ENCODE measurements around the gene CERS6. TPM values are rescaled to one million over a fixed set of nuclear protein-coding genes. Genes with fewer than 3 reads are reported as not detected.

CERS6 gene
- total RNA-seq, 2 donors from 2014 or later = 7.7 to 21.5 TPM

DNA sequence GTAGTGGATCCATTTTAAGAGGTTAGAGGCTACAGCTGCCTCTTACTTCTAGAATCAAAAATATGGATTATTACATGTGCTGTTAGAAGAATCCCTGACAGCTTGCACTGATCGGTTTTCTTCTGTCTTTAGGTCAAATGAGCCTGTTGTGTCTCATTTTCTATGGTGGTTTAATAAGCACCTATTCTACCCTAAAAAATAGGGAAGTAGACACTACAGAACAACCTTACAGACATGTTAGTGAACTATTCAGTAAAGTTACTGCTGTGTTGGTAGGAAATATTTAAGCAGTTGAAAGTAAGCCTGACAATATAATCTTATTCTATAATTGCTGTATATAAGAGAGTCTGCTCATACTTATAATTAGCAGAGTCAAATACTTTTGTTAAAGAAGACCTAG is 177.8 kb downstream of the CERS6 start:
- Mint-ChIP-seq H3K27ac (no peak overlapping the region), H3K4me1 (no peaks in the 10 kb centered on the region), H3K27me3 (no peaks in the 10 kb centered on the region), H3K4me3 (no peak overlapping the region), H3K36me3 (ENCODE audit: low read depth) (no peaks in the 10 kb centered on the region), H3K9me3 (no peaks in the 10 kb centered on the region)
- no peak for ATAC-seq (replicated peaks)

DNA sequence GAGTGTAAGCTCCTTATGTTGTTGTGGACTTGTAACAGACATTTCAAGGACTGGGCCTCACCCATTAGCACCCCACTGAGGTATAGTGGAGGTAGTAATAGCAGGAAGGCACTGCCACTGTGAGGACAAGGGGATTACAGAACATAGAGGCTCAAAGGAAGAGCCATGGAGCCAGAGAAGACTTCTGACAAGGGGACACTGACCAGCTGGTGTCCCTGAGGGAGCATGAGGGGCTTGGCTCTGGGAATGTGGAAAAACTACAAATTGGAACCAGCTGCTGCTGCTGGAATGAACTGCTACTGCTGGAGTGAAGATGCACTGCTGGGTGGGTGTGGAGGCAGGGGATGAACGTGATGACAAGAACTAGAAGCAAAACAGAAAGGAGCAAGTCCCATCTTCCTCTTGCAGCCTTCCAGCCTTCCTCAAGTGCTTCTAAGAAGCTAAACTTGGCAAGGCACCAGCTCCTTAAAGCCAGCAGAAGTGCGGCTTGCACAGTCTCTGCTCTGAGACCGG is 179.0 kb downstream of the CERS6 start:
- no peak for ATAC-seq (replicated peaks)
- H3K27me3 Mint-ChIP-seq = no peaks in the 10 kb centered on the region
- H3K27ac Mint-ChIP-seq = no peak overlapping the region
- H3K36me3 Mint-ChIP-seq (ENCODE audit: low read depth) = no peaks in the 10 kb centered on the region
- H3K4me3 Mint-ChIP-seq = no peak overlapping the region
- H3K9me3 Mint-ChIP-seq = no peaks in the 10 kb centered on the region
- no peaks in the 10 kb centered on the region for H3K4me1 Mint-ChIP-seq

DNA sequence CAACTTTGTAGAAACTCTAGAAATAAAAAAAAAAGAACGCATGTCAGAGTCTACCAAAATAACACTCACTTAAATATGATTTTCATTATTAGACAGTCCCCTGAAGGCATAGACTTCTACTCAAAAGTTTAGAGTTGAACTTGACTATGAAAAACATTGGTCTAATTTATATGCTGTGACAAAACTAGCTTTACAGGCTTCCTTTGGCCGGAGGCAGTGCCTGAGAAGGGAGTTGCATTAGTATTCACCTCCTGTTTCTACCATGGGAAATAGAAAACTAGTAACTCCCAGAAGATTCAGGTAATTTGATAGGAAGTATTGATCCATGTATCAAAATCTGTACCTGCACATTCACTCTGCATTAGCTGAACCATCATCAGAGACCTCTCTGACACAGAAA is 182.9 kb downstream of the CERS6 start:
- ATAC-seq (replicated peaks) = no peak
- Mint-ChIP-seq H3K4me1 (no peaks in the 10 kb centered on the region), H3K4me3 (no peak overlapping the region), H3K9me3 (no peaks in the 10 kb centered on the region), H3K27me3 (no peaks in the 10 kb centered on the region), H3K27ac (no peak overlapping the region), H3K36me3 (ENCODE audit: low read depth) (no peaks in the 10 kb centered on the region)

DNA sequence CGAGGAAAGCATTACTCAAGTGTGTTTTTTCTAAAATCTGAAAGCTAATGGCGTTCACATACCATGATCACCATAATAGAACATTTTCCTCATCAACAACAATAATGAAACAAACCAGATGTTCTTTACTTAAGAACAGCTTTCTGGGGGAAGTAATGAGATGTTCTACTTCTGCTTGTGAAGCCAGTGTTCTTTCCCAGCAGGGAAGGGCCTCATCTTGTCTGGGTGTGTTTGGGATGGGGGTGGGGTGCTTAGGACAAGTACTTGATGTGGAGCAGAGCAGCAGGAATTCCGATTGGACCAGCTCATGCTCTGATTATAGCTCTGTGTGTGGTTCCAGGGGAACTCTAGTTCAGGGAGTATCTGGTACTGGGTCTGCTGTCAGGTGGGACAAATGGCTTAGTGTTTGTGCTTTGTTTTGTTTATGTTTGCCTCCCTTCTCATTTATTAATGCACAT is 183.4 kb downstream of the CERS6 start:
- Mint-ChIP-seq H3K9me3 (no peaks in the 10 kb centered on the region), H3K4me3 (no peak overlapping the region), H3K27ac (no peak overlapping the region), H3K4me1 (no peaks in the 10 kb centered on the region), H3K36me3 (ENCODE audit: low read depth) (no peaks in the 10 kb centered on the region), H3K27me3 (no peaks in the 10 kb centered on the region)
- ATAC-seq (replicated peaks) = no peak

GRCh38 chr2:168640039-168640438 is 184.0 kb downstream of the CERS6 start:
- Mint-ChIP-seq H3K27ac (no peak overlapping the region), H3K4me1 (no peaks in the 10 kb centered on the region), H3K9me3 (no peaks in the 10 kb centered on the region), H3K4me3 (no peak overlapping the region), H3K27me3 (no peaks in the 10 kb centered on the region), H3K36me3 (ENCODE audit: low read depth) (no peaks in the 10 kb centered on the region)
- ATAC-seq (replicated peaks) = no peak

DNA sequence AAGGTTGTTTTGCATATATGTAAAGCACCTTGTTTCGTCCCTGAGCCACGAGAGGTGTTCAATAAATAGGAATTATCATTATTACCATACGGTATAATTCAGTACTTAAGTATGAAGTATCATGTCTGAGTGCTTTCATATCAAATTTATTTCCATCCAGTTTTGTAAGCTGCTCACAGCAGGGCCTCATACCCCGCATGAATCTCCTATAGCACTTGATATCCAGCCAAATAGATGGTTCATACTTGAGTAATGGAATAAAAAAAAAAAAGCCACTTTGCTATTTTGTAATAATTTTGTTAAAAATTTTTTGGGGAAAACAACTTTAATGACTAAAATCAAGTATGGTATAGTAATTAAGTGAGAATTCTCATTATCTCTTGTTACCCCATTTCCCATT is 185.6 kb downstream of the CERS6 start:
- H3K27ac Mint-ChIP-seq = no peak overlapping the region
- no peak overlapping the region for H3K4me3 Mint-ChIP-seq
- no peaks in the 10 kb centered on the region for H3K4me1 Mint-ChIP-seq
- no peaks in the 10 kb centered on the region for H3K9me3 Mint-ChIP-seq
- no peaks in the 10 kb centered on the region for H3K27me3 Mint-ChIP-seq
- H3K36me3 Mint-ChIP-seq (ENCODE audit: low read depth) = no peaks in the 10 kb centered on the region
- ATAC-seq (replicated peaks) = no peak

DNA sequence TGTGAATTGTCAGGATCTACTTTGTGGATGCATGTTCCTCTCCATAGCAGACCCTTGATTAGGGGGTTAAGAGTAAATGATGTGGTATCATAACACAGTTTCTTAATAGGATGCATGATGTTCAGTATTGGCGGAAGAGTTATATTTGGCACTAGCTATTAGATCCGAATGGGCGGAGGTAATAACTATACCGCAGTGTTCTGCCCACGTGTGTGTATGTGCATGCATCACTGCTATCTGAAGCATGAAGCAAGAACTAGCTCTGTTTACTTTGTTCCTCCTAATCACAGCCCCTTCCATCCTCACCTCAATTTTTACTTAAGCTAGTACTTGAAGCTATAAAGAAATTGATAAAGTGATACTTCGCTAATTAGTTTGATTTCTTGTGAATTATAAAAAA is 186.8 kb downstream of the CERS6 start:
- no peaks in the 10 kb centered on the region for H3K27me3 Mint-ChIP-seq
- no peaks in the 10 kb centered on the region for H3K4me1 Mint-ChIP-seq
- H3K4me3 Mint-ChIP-seq = no peak overlapping the region
- no peaks in the 10 kb centered on the region for H3K36me3 Mint-ChIP-seq (ENCODE audit: low read depth)
- no peaks in the 10 kb centered on the region for H3K9me3 Mint-ChIP-seq
- H3K27ac Mint-ChIP-seq = no peak overlapping the region
- no peak for ATAC-seq (replicated peaks)

- Mint-ChIP-seq H3K9me3 (no peaks in the 10 kb centered on the region), H3K4me3 (no peak overlapping the region), H3K4me1 (no peaks in the 10 kb centered on the region), H3K27me3 (no peaks in the 10 kb centered on the region), H3K36me3 (ENCODE audit: low read depth) (no peaks in the 10 kb centered on the region), H3K27ac (no peak overlapping the region)
- ATAC-seq (replicated peaks) = no peak
Observed at GRCh38 chr2:168643979-168644378, 187.9 kb downstream of the CERS6 start.

DNA sequence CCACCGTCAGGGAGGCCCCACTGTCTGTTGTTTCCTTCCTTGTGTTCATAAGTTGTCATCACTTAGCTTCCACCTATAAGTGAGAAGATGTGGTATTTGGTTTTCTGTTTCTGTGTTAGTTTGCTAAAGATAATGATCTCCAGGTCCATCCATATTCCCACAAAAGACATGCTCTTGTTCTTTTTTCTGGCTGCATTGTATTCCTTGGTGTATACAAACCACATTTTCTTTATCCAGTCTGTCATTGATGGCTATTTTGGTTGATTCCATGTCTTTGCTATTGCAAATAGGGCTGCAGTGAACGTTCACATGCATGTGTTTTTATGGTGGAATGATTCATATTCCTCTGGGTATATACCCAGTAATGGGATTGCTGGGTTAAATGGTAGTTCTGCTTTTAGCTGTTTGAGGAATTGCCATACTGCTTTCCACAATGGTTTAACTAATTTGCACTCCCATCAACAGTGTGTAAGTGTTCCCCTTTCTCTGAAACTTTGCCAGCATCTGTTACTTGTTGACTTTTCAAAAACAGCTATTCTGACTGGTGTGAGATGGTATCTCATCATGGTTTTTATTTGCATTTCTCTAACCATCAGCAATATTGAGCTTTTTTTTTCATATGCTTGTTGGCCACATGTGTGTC is 189.7 kb downstream of the CERS6 start:
- Mint-ChIP-seq H3K4me3 (no peak overlapping the region), H3K4me1 (no peaks in the 10 kb centered on the region), H3K9me3 (no peaks in the 10 kb centered on the region), H3K27me3 (no peaks in the 10 kb centered on the region), H3K27ac (no peak overlapping the region), H3K36me3 (ENCODE audit: low read depth) (no peaks in the 10 kb centered on the region)
- no peak for ATAC-seq (replicated peaks)

GRCh38 chr2:168649105-168649504 is 193.0 kb downstream of the CERS6 start:
- Mint-ChIP-seq H3K27ac (no peak overlapping the region), H3K9me3 (no peaks in the 10 kb centered on the region), H3K27me3 (no peaks in the 10 kb centered on the region), H3K36me3 (ENCODE audit: low read depth) (no peaks in the 10 kb centered on the region), H3K4me3 (no peak overlapping the region), H3K4me1 (no peaks in the 10 kb centered on the region)
- ATAC-seq (replicated peaks) = no peak

DNA sequence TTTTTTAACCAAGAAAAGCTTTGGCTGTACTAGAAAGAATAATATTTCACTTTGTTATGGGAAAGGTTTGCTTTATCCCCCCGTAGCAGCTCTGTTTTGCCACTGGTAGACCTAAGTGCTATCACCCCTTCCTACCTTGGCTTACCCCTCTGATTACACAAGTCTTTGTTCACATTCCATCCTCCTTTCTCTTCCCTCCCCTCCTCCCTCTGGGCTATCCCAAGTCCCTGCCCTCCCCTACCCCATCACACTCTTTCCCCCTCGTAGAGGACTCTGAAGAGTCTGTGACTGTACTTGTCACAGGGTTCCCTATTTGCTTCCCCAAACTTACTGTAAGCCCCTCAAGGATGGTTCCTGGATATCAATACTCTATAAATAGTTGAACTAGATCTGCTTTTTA is 193.5 kb downstream of the CERS6 start:
- Mint-ChIP-seq H3K27ac (no peak overlapping the region), H3K4me3 (no peak overlapping the region), H3K9me3 (no peaks in the 10 kb centered on the region), H3K36me3 (ENCODE audit: low read depth) (no peaks in the 10 kb centered on the region), H3K27me3 (no peaks in the 10 kb centered on the region), H3K4me1 (no peaks in the 10 kb centered on the region)
- ATAC-seq (replicated peaks) = no peak

GRCh38 chr2:168650139-168650538 is 194.1 kb downstream of the CERS6 start:
- ATAC-seq (replicated peaks) = no peak
- Mint-ChIP-seq H3K9me3 (no peaks in the 10 kb centered on the region), H3K4me3 (no peak overlapping the region), H3K27me3 (no peaks in the 10 kb centered on the region), H3K4me1 (no peaks in the 10 kb centered on the region), H3K27ac (no peak overlapping the region), H3K36me3 (ENCODE audit: low read depth) (no peaks in the 10 kb centered on the region)

DNA sequence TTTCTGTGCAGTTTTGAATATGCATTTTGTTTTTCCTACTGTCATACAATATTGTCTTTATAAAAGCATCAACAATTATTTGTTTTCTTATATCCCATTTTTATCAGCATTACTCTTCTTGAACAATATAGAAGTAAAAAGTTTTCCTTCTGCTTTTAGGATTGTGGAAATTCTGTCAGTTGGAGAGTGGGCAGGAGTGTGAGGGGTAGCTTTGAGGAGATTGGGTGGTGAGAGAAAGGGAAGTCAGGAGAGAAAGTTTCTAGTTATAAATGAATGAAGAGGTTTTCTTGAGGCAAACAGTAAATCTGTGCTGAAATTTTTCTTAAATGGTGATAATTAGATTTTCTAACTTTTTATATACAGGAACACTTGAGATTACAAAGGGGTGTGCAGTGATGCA is 194.7 kb downstream of the CERS6 start:
- Mint-ChIP-seq H3K27ac (no peak overlapping the region), H3K4me1 (no peaks in the 10 kb centered on the region), H3K9me3 (no peaks in the 10 kb centered on the region), H3K27me3 (no peaks in the 10 kb centered on the region), H3K36me3 (ENCODE audit: low read depth) (no peaks in the 10 kb centered on the region), H3K4me3 (no peak overlapping the region)
- no peak for ATAC-seq (replicated peaks)

DNA sequence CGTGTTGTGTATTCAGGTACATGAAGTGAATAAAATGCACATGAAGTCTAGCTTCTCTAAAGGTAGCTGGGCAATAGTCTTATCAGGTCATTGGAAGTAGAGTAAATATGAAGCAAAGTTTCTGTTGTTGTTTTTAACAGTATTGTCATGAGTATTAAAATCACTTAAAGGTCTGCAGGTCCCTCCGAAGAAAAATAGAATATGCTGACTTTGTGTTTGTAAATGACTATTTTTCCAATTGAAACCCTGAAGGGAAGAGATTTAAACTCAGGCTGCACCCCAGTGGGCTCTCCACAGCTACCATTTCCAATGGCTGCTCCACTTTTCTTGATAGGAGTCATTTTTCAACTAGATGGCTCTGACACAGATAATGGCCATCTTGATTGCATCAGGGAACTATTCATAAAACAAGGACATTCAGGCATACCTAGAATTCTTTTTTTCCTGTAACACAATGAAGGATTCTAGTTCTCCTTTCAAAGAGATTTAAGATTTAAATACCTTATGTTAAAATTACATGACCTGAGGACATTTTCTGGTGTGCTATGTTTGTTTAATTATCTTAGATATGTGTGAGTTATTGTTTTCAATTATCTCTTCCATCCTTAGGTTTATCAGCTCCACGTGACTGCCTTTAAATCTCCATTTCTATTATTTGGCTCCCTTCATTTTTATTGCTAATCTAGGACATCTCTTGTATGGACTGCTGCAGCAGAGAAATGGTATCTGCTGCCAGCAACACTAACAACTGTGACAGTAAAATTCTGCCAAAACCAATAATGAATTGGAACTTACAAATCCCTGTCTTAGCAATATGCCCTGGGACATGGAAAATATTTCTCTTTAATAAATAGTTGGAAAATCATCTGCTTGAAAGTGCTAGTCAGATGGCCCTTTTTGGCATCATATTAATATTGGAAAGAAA is 197.2 kb downstream of the CERS6 start:
- Mint-ChIP-seq H3K4me3 (no peak overlapping the region), H3K9me3 (no peaks in the 10 kb centered on the region), H3K27me3 (no peaks in the 10 kb centered on the region), H3K36me3 (ENCODE audit: low read depth) (no peaks in the 10 kb centered on the region), H3K27ac (no peak overlapping the region), H3K4me1 (no peaks in the 10 kb centered on the region)
- no peak for ATAC-seq (replicated peaks)

DNA sequence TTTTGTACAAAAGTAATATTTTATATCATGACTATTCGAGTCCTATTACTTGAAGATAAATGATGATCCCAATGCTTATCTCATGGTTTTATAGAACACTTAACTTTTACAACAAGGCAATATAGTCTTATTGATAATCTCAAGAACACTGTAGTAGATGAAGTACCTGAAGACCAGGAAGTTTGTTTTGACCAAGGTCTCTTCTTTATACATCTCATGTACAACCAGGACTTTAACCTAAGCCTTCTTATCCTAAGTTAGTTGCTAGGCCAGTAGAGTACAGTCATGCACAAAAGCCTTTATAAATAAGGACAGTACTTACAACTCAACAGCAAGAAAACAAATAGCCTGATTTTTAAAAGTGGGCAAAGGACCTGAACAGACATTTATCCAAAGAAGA is 198.6 kb downstream of the CERS6 start:
- H3K27me3 Mint-ChIP-seq = no peaks in the 10 kb centered on the region
- no peaks in the 10 kb centered on the region for H3K36me3 Mint-ChIP-seq (ENCODE audit: low read depth)
- H3K27ac Mint-ChIP-seq = no peak overlapping the region
- no peak overlapping the region for H3K4me3 Mint-ChIP-seq
- no peaks in the 10 kb centered on the region for H3K4me1 Mint-ChIP-seq
- H3K9me3 Mint-ChIP-seq = no peaks in the 10 kb centered on the region
- ATAC-seq (replicated peaks) = no peak

Data from activated T-helper 17 cell treated with anti-CD3 and anti-CD28 coated beads, Interleukin-2, amount 50 U/mL, for 72 hours (primary cell).